Left ventricle myocardium superior (tissue), 1 donor: ENCODE data around the gene RAB12. TPM values are rescaled to one million over a fixed set of nuclear protein-coding genes. Genes with fewer than 3 reads are reported as not detected.

Experiments
- ATAC-seq: fragments of 200-7000 bp; cut with Tn5 transposase; one replicate; pipeline ENCODE4 v1.9.1; 2020; ENCODE audit warnings: mild to moderate bottlenecking, moderate library complexity
- DNase-seq: peaks from one replicate; pipeline ENCODE4 v3.0.0-alpha.2; 2020
- intact Hi-C: fragments of 100-400 bp; cut with micrococcal nuclease; formaldehyde crosslinking; loops from one replicate; pipeline ENCODE4 v1.11.0; 2022
- total RNA-seq: library from RNA; stranded (reverse); fragmentation: NEBNext Ultra II Directional; extraction: Animal tissue kit (Norgen Biotek cat#: 25700); gene quantifications from one replicate; pipeline ENCODE4 v1.2.1, GENCODE V29; 2021
- donor health status: DM: no; HTN: yes; CAD: no; lungs with severe emphysema.

Gene RAB12
- total RNA-seq, 1 donor from 2014 or later: 127 TPM

- DNase-seq (no peak), ATAC-seq (no peak)
- intact Hi-C loops: no loop called here
Measured at GRCh38 chr18:8668381-8668780, 59.1 kb downstream of the RAB12 start.

GRCh38 chr18:8669571-8669970, 60.3 kb downstream of the RAB12 start:
- no peak for ATAC-seq

GRCh38 chr18:8673256-8674209, 64.3 kb downstream of the RAB12 start:
- intact Hi-C loops: no loop called here
- ATAC-seq: no peak
- DNase-seq: no peak

More at GRCh38 chr18:8669571-8669970, 60.3 kb downstream of the RAB12 start:
- intact Hi-C loops: no loop called here
- DNase-seq: no peak

GRCh38 chr18:8675057-8675456, 65.8 kb downstream of the RAB12 start:
- intact Hi-C loops: no loop called here
- DNase-seq: no peak
- no peak for ATAC-seq

GRCh38 chr18:8681196-8681595, 72.0 kb downstream of the RAB12 start:
- ATAC-seq: no peak

GRCh38 chr18:8684577-8684976, 75.3 kb downstream of the RAB12 start:
- DNase-seq: no peak
- ATAC-seq: no peak
- intact Hi-C loops: no loop called here

More at GRCh38 chr18:8681196-8681595, 72.0 kb downstream of the RAB12 start:
- DNase-seq: no peak
- intact Hi-C loops: no loop called here

GRCh38 chr18:8685141-8685913, 76.1 kb downstream of the RAB12 start:
- DNase-seq (no peak), ATAC-seq (no peak)
- intact Hi-C loops: no loop called here

GRCh38 chr18:8685914-8686216, 76.6 kb downstream of the RAB12 start:
- intact Hi-C loops: no loop called here
- no peak for DNase-seq
- no peak for ATAC-seq

GRCh38 chr18:8686611-8687010, 77.4 kb downstream of the RAB12 start:
- DNase-seq: no peak
- intact Hi-C loops: no loop called here
- ATAC-seq: no peak

GRCh38 chr18:8688216-8688800, 79.1 kb downstream of the RAB12 start:
- intact Hi-C loops: no loop called here
- no peak for DNase-seq
- no peak for ATAC-seq

GRCh38 chr18:8688816-8689215, 79.6 kb downstream of the RAB12 start:
- intact Hi-C loops: no loop called here
- ATAC-seq: no peak
- no peak for DNase-seq

Other genes with a start within 250 kb of the RAB12 start
- gene MTCL1, start 96.1 kb downstream of the RAB12 start, total RNA-seq: 6.7 TPM